ENCODE data around the gene UBXN7. TPM values are rescaled to one million over a fixed set of nuclear protein-coding genes. Genes with fewer than 3 reads are reported as not detected.

Gene UBXN7
- total RNA-seq, 1 experiment from 2014 or later: 64.7 TPM

- BruUV-seq (replicated peaks): no TSS peak
- TF ChIP-seq CTCF (IDR thresholded peaks at IDR 0.05; ENCODE audit: unreplicated experiment): no peak
- ChIA-PET CTCF (interaction anchor here (0.6 kb wide), 1 partner anchor 1435 kb away, joined by 5 read pairs; no protein-coding TSS in a partner anchor), POLR2A (interaction anchor here (1.6 kb wide), 1 partner anchor 22 kb away, joined by 3 read pairs; no protein-coding TSS in a partner anchor)
- Mint-ChIP-seq H3K27me3 (ENCODE audit: insufficient read depth, unreplicated experiment) (no peaks in the 10 kb centered on the region), H3K36me3 (ENCODE audit: insufficient read depth, unreplicated experiment) (peaks cover 40% of the 10 kb centered on the region), H3K4me1 (ENCODE audit: insufficient read depth, unreplicated experiment) (no peaks in the 10 kb centered on the region), H3K4me3 (ENCODE audit: unreplicated experiment) (no peak overlapping the region), H3K9me3 (ENCODE audit: unreplicated experiment) (no peaks in the 10 kb centered on the region), H3K27ac (ENCODE audit: low read depth, unreplicated experiment) (no peak overlapping the region)
- intact Hi-C loops (cut with micrococcal nuclease): no loop called here
- no peak for DNase-seq (ENCODE audit: unreplicated experiment)
Measured at GRCh38 chr3:196298521-196298920, 133.7 kb downstream of the UBXN7 start.

Other genes with a start within 250 kb of the UBXN7 start
- not detected in 2 replicates for gene ZDHHC19, start 221.0 kb downstream of the UBXN7 start, total RNA-seq (2022)
- not detected in 2 replicates for gene SLC51A, start 215.9 kb downstream of the UBXN7 start, total RNA-seq (2022)
- gene PCYT1A, start 144.7 kb downstream of the UBXN7 start, total RNA-seq (2022): 64.5 and 78.1 TPM in 2 replicates
- gene DYNLT2B, start 114.2 kb downstream of the UBXN7 start, total RNA-seq (2022): 22.3 and 23.5 TPM in 2 replicates
- 2.4 and 7.3 TPM in 2 replicates for gene TM4SF19, start 94.0 kb downstream of the UBXN7 start, total RNA-seq (2022)
- gene RNF168, start 71.3 kb upstream of the UBXN7 start, total RNA-seq (2022): 25.0 and 27.0 TPM in 2 replicates
- not detected in 2 replicates for gene SMCO1, start 82.9 kb upstream of the UBXN7 start, total RNA-seq (2022)
- gene WDR53, start 136.1 kb upstream of the UBXN7 start, total RNA-seq (2022): 14.4 and 18.8 TPM in 2 replicates
- gene FBXO45, start 136.2 kb upstream of the UBXN7 start, total RNA-seq (2022): 13.2 and 16.0 TPM in 2 replicates
- not detected in 2 replicates for gene NRROS, start 207.3 kb upstream of the UBXN7 start, total RNA-seq (2022)

Measured in MCF 10A (cell line).